IPS DF 6.9 (cell line): ENCODE results near the gene SF3A2.

Experiments used
- DNase-seq: peaks from one replicate; pipeline ENCODE4 v3.0.0-alpha.2; 2013; ENCODE audit warnings: low read depth, low spot score
- H3K27ac ChIP-seq: one replicate; pipeline ENCODE4 v1.5.1; 2013; ENCODE audit warnings: low read length, control low read depth
- H3K27me3 ChIP-seq: 2 replicates; pipeline ENCODE4 v1.6.1; 2013; ENCODE audit warnings: mild to moderate bottlenecking, low read length; ENCODE audit not compliant: control insufficient read depth, insufficient read depth
- H3K36me3 ChIP-seq: 2 replicates; pipeline ENCODE4 v1.6.1; 2013; ENCODE audit warnings: low read length; ENCODE audit not compliant: control insufficient read depth, insufficient read depth
- H3K4me1 ChIP-seq: 2 replicates; pipeline ENCODE4 v1.6.1; 2013; ENCODE audit warnings: low read length; ENCODE audit not compliant: control insufficient read depth, insufficient read depth
- H3K4me3 ChIP-seq: 2 replicates; pipeline ENCODE4 v1.5.1; 2013; ENCODE audit warnings: mild to moderate bottlenecking, low read length
- H3K9me3 ChIP-seq: 2 replicates; pipeline ENCODE4 v1.6.1; 2013; ENCODE audit warnings: low read length, inconsistent platforms; ENCODE audit not compliant: control insufficient read depth, insufficient read depth
- WGBS: extraction: QIAGEN DNeasy Blood & Tissue Kit; methylation state at CpG from one replicate; pipeline ENCODE4 v1.1.7; 2013; ENCODE audit warnings: mixed read lengths, missing lambda C conversion rate; ENCODE audit not compliant: insufficient read length, insufficient coverage; 5-methylcytosine and 5-hydroxymethylcytosine counted together

The SF3A2 gene

DNA sequence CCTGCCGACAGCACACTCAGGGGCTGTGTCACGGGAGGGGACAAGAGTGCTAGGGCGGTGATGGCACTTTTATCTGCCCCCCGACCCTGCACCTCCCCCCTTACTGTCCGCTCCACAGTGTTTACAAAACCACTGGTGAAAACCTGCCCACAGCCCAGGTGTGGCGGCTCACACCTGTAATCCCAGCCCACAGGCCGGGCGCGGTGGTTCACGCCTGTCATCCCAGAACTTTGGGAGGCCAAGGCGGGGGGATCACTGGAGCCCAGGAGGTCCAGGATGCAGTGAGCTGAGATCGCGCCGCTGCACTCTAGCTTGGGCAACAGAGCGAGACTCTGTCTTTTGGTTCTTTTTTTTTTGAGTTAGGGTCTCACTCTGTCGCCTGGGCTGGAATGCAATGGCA, 59.5 kb downstream of the SF3A2 start:
- Histone ChIP-seq H3K9me3 (no peaks in the 10 kb centered on the region), H3K27me3 (peaks cover 13% of the 10 kb centered on the region; the same call in 1 of the 2 replicates), H3K36me3 (no peaks in the 10 kb centered on the region), H3K4me1 (peaks cover under 1% of the 10 kb centered on the region; the same call in 1 of the 2 replicates), H3K4me3 (no peak overlapping the region), H3K27ac (no peak overlapping the region)
- WGBS, result no CpG with 5 or more reads among the region's 16 CpGs
- DNase-seq, result no peak
